A549 (cell line): ENCODE results near the gene SMIM33. TPM values are rescaled to one million over a fixed set of nuclear protein-coding genes. Genes with fewer than 3 reads are reported as not detected.

ENCODE experiments used
- ATAC-seq, 2 experiments: fragments of 200-7000 bp in 1 of 2; fragments of >200 bp in 1 of 2; cut with Nextera tagmentation in 1 of 2; cut with Tn5 transposase in 1 of 2; 3 replicates each; pipeline versions ENCODE4 v1.8.0 to v1.9.1; 2018 to 2020; ENCODE audit warnings: mild to moderate bottlenecking in 1 of 2, moderate library complexity in 1 of 2
- CTCF ChIA-PET: fragments of 300-600 bp; sonication (Branson Sonifier 250); formaldehyde crosslinking; extraction: SDS; loops from one replicate; lab custom pipeline; 2021; ENCODE audit warnings: antibody characterized with exemption, inconsistent platforms; lab: Yijun Ruan, JAX
- POLR2A ChIA-PET: fragments of 350-600 bp; formaldehyde crosslinking; extraction: SDS; loops from one replicate; lab custom pipeline; 2021; ENCODE audit warnings: antibody characterized with exemption, inconsistent platforms; lab: Yijun Ruan, JAX
- DNase-seq, 2 experiments: peaks; one replicate each; pipeline versions ENCODE4 v3.0.0 to v3.0.0-alpha.2; 2011 to 2016; ENCODE audit warnings: low read depth in 1 of 2, low spot score in 1 of 2
- FAIRE-seq: peaks from 2 replicates; lab custom pipeline; 2011; peaks lifted over from hg19 to GRCh38; lab: Jason Lieb, UNC
- H3K27ac ChIP-seq, 2 experiments: fragments of >200 bp; sonication (Bioruptor Twin); formaldehyde crosslinking; 3 replicates each; pipeline ENCODE4 v1.5.1; 2016 to 2017
- H3K4me1 ChIP-seq: fragments of >200 bp; sonication (Bioruptor Twin); formaldehyde crosslinking; 3 replicates; pipeline ENCODE4 v1.6.1; 2016
- H3K4me2 ChIP-seq: fragments of >200 bp; sonication (Bioruptor Twin); formaldehyde crosslinking; 3 replicates; pipeline ENCODE4 v1.6.1; 2016
- H3K4me3 ChIP-seq: fragments of >200 bp; sonication (Bioruptor Twin); formaldehyde crosslinking; 3 replicates; pipeline ENCODE4 v1.5.1; 2016
- H3K9me3 ChIP-seq: fragments of >200 bp; sonication (Bioruptor Twin); formaldehyde crosslinking; 3 replicates; pipeline ENCODE4 v1.6.1; 2016
- BCL3 ChIP-seq: fragments of >200 bp; sonication (Bioruptor Twin); formaldehyde crosslinking; IDR thresholded peaks from 3 replicates; pipeline ENCODE4 v1.6.1; 2016
- BHLHE40 ChIP-seq: IDR thresholded peaks from 2 replicates; pipeline ENCODE4 v1.6.1; 2012; ENCODE audit warnings: low read depth, low read length, inconsistent platforms
- CHD2 ChIP-seq: fragments of 150-350 bp; IDR thresholded peaks from 2 replicates; pipeline ENCODE4 v1.6.1; 2014; ENCODE audit warnings: low read length; ENCODE audit not compliant: partially characterized antibody
- EHMT2 ChIP-seq: fragments of 200-600 bp; sonication (generic); IDR thresholded peaks from 2 replicates; pipeline ENCODE4 v1.6.1; 2016; ENCODE audit warnings: antibody characterized with exemption, low read depth, mild to moderate bottlenecking, moderate library complexity
- ELK1 ChIP-seq: fragments of 150-350 bp; IDR thresholded peaks from 2 replicates; pipeline ENCODE4 v1.6.1; 2014; ENCODE audit warnings: low read depth, mild to moderate bottlenecking, low read length
- EP300 ChIP-seq, 2 experiments: fragments of >200 bp; sonication (Bioruptor Twin); formaldehyde crosslinking; IDR thresholded peaks; 2 replicates in 1 of 2; 3 replicates in 1 of 2; pipeline ENCODE4 v1.6.1; 2016 to 2017
- ESRRA ChIP-seq: fragments of 150-350 bp; IDR thresholded peaks from 2 replicates; pipeline ENCODE4 v1.6.1; 2014; ENCODE audit warnings: mild to moderate bottlenecking, low read length, borderline replicate concordance
- FOSL2 ChIP-seq, 2 experiments: fragments of 450-650 bp in 1 of 2; fragments of >200 bp in 1 of 2; sonication (Bioruptor Twin) in 1 of 2; formaldehyde crosslinking; IDR thresholded peaks; 2 replicates each; pipeline versions ENCODE4 v1.5.0 to v1.6.1; 2016 to 2020; ENCODE audit warnings: mild to moderate bottlenecking in 1 of 2, moderate library complexity in 1 of 2
- HDAC2 ChIP-seq: fragments of 200-600 bp; sonication (generic); IDR thresholded peaks from 2 replicates; pipeline ENCODE4 v1.6.1; 2016
- HMGXB4 ChIP-seq: fragments of 250-450 bp; sonication (Bioruptor Pico); IDR thresholded peaks from 2 replicates; pipeline ENCODE4 v1.5.0; 2021; ENCODE audit warnings: mild to moderate bottlenecking, moderate library complexity, borderline replicate concordance
- HOXA7 ChIP-seq: fragments of 250-450 bp; sonication (Bioruptor Pico); IDR thresholded peaks from 2 replicates; pipeline ENCODE4 v1.5.0; 2020; ENCODE audit warnings: mild to moderate bottlenecking, moderate library complexity
- HOXB5 ChIP-seq: fragments of 250-450 bp; sonication (Bioruptor Pico); IDR thresholded peaks from 2 replicates; pipeline ENCODE4 v1.5.0; 2020; ENCODE audit warnings: mild to moderate bottlenecking, moderate library complexity
- JUN ChIP-seq, 2 experiments: fragments of >200 bp; sonication (Bioruptor Twin); formaldehyde crosslinking; IDR thresholded peaks; 2 replicates in 1 of 2; 3 replicates in 1 of 2; pipeline ENCODE4 v1.6.1; 2016 to 2017
- MAX ChIP-seq: IDR thresholded peaks from 2 replicates; pipeline ENCODE4 v1.6.1; 2012
- MYC ChIP-seq: IDR thresholded peaks from 2 replicates; pipeline ENCODE4 v1.6.1; 2012; ENCODE audit warnings: mild to moderate bottlenecking, inconsistent platforms, low read length, improper control_type of control experiment, borderline replicate concordance
- POLR2A ChIP-seq: IDR thresholded peaks from 2 replicates; pipeline ENCODE4 v1.6.1; 2012; ENCODE audit warnings: mild to moderate bottlenecking, low read length
- POLR2AphosphoS2 ChIP-seq: conservative IDR thresholded peaks from 2 replicates; pipeline ENCODE4 v1.6.1; 2012; ENCODE audit warnings: low read length, improper control_type of control experiment, inconsistent platforms
- RARB ChIP-seq: fragments of 250-450 bp; sonication (Bioruptor Pico); IDR thresholded peaks from 2 replicates; pipeline ENCODE4 v1.8.0; 2021; ENCODE audit warnings: mild to moderate bottlenecking, moderate library complexity
- RCOR1 ChIP-seq: fragments of 150-350 bp; IDR thresholded peaks from 2 replicates; pipeline ENCODE4 v1.6.1; 2014; ENCODE audit warnings: antibody characterized with exemption, low read length, low read depth
- RNF2 ChIP-seq: fragments of 200-600 bp; sonication (generic); IDR thresholded peaks from 2 replicates; pipeline ENCODE4 v1.6.1; 2016; ENCODE audit warnings: low read depth, mild to moderate bottlenecking, antibody characterized with exemption, moderate library complexity, borderline replicate concordance
- TP53 ChIP-seq: fragments of 250-450 bp; sonication (Bioruptor Pico); IDR thresholded peaks from 2 replicates; pipeline ENCODE4 v1.5.0; 2021; ENCODE audit warnings: mild to moderate bottlenecking, moderate library complexity
- USF2 ChIP-seq: fragments of 450-650 bp; IDR thresholded peaks from 2 replicates; pipeline ENCODE4 v1.6.1; 2014; ENCODE audit warnings: antibody characterized with exemption
- ZFP36 ChIP-seq: fragments of 450-650 bp; IDR thresholded peaks from 2 replicates; pipeline ENCODE4 v1.6.1; 2014; ENCODE audit warnings: borderline replicate concordance; ENCODE audit not compliant: partially characterized antibody
- WGBS: methylation state at CpG from one replicate; pipeline ENCODE4 v1.1.6; 2017; ENCODE audit errors: missing lambda C conversion rate; 5-methylcytosine and 5-hydroxymethylcytosine counted together
- polyA plus RNA-seq, 4 experiments: library from polyadenylated mRNA; depleted of rRNA in 3 of 4; stranded (reverse); fragments of >200 nt; fragmentation: RNase III in 1 of 4; extraction: RNeasy Plus Mini Kit Qiagen cat#74134 plus additional on column Dnase treatment in 1 of 4; gene quantifications; 2 replicates in 3 of 4; 3 replicates in 1 of 4; pipeline ENCODE4 v1.2.3, GENCODE V29; 2011 to 2017

The SMIM33 gene
- polyA plus RNA-seq, 2 of the 4 experiments (the other 2 are of a cell fraction): not detected

- TF ChIP-seq HMGXB4 (CRISPR knock-in tag) (no peak), RARB (CRISPR knock-in tag) (no peak), ZFP36 (no peak), MAX (no peak), USF2 (no peak), BCL3 (no peak), EP300 (IDR thresholded peaks at IDR 0.05) (no peak), HOXA7 (CRISPR knock-in tag) (no peak), EHMT2 (no peak)
- TF ChIP-seq, all 56 proteins: peak for 0
These were observed 14.0 kb upstream of the SMIM33 start (continued) for GRCh38 chr5:139456776-139457175.

- no peak for FAIRE-seq
- TF ChIP-seq FOSL2 (IDR thresholded peaks at IDR 0.05) (no peak), FOSL2 (CRISPR knock-in tag; IDR thresholded peaks at IDR 0.05) (no peak), TP53 (CRISPR knock-in tag) (no peak), BHLHE40 (no peak), JUN (IDR thresholded peaks at IDR 0.05) (no peak), RNF2 (no peak), POLR2A (no peak)
- Histone ChIP-seq H3K4me1 (no peaks in the 10 kb centered on the region), H3K4me3 (no peak overlapping the region), H3K27ac (no peak overlapping the region), H3K9me3 (no peaks in the 10 kb centered on the region), H3K4me2 (no peak overlapping the region)
- no peak for ATAC-seq
- WGBS: 88% methylated on average over 5 of the region's 5 CpGs
- POLR2A ChIA-PET: no interaction called here
- CTCF ChIA-PET: interaction anchor here (1.2 to 1.7 kb wide), 2 partner anchors 56 to 60 kb away, joined by 3 to 7 read pairs; no protein-coding TSS in a partner anchor
- no peak for DNase-seq
These were observed 13.6 kb upstream of the SMIM33 start for GRCh38 chr5:139457241-139457640.

GRCh38 chr5:139457653-139458306, 13.0 kb upstream of the SMIM33 start:
- CTCF ChIA-PET: interaction anchor here (1.2 kb wide), 1 partner anchor 56 kb away, joined by 3 read pairs; no protein-coding TSS in a partner anchor
- POLR2A ChIA-PET: no interaction called here
- Histone ChIP-seq H3K4me1 (no peaks in the 10 kb centered on the region), H3K4me3 (no peak overlapping the region), H3K4me2 (no peak overlapping the region), H3K27ac (no peak overlapping the region), H3K9me3 (no peaks in the 10 kb centered on the region)
- TF ChIP-seq EHMT2 (no peak), ELK1 (no peak), RNF2 (no peak), HOXB5 (CRISPR knock-in tag) (no peak), RARB (CRISPR knock-in tag) (no peak), JUN (IDR thresholded peaks at IDR 0.05) (no peak), HDAC2 (no peak), MYC (no peak), RCOR1 (no peak), ESRRA (no peak), POLR2AphosphoS2 (no peak), CHD2 (no peak)
- FAIRE-seq (no peak), DNase-seq (no peak), ATAC-seq (no peak)
- WGBS: 74% methylated on average over 5 of the region's 5 CpGs
